Hepatocyte (in vitro differentiated cells): ENCODE data around the gene SLC9A7. TPM values are rescaled to one million over a fixed set of nuclear protein-coding genes. Genes with fewer than 3 reads are reported as not detected.

Source experiments
- DNase-seq: peaks from one replicate; pipeline ENCODE4 v3.0.0-alpha.2; 2016; ENCODE audit warnings: low spot score
- H2AFZ ChIP-seq: fragments of 200-600 bp; sonication (generic); 2 replicates; pipeline ENCODE4 v1.6.0; 2016; ENCODE audit warnings: antibody characterized with exemption, mild to moderate bottlenecking
- H3K27ac ChIP-seq: fragments of 200-600 bp; sonication (generic); 2 replicates; pipeline ENCODE4 v1.5.1; 2016; ENCODE audit warnings: mild to moderate bottlenecking
- H3K27me3 ChIP-seq: fragments of 200-600 bp; sonication (generic); 2 replicates; pipeline ENCODE4 v1.6.1; 2016
- H3K36me3 ChIP-seq: fragments of 200-600 bp; sonication (generic); replicated peaks from 2 replicates; pipeline ENCODE4 v1.5.1; 2016; ENCODE audit warnings: low read depth; ENCODE audit not compliant: insufficient read depth
- H3K4me1 ChIP-seq: fragments of 200-600 bp; sonication (generic); 2 replicates; pipeline ENCODE4 v1.5.1; 2016; ENCODE audit warnings: mild to moderate bottlenecking, moderate library complexity; ENCODE audit not compliant: insufficient read depth
- H3K4me2 ChIP-seq: fragments of 200-600 bp; sonication (generic); 2 replicates; pipeline ENCODE4 v1.6.0; 2016
- H3K4me3 ChIP-seq: fragments of 200-600 bp; sonication (generic); 2 replicates; pipeline ENCODE4 v1.5.1; 2016; ENCODE audit warnings: mild to moderate bottlenecking
- H3K79me2 ChIP-seq: fragments of 200-600 bp; sonication (generic); 2 replicates; pipeline ENCODE4 v1.6.0; 2017; ENCODE audit warnings: mild to moderate bottlenecking
- H3K9me2 ChIP-seq: fragments of 200-600 bp; sonication (generic); replicated peaks from 2 replicates; pipeline ENCODE4 v1.6.0; 2017; ENCODE audit warnings: mild to moderate bottlenecking; ENCODE audit not compliant: insufficient read depth
- H3K9me3 ChIP-seq: fragments of 200-600 bp; sonication (generic); 2 replicates; pipeline ENCODE4 v1.5.1; 2016; ENCODE audit warnings: low read depth, mild to moderate bottlenecking
- H4K20me1 ChIP-seq: fragments of 200-600 bp; sonication (generic); 2 replicates; pipeline ENCODE4 v1.6.0; 2016; ENCODE audit warnings: mild to moderate bottlenecking; ENCODE audit not compliant: insufficient read depth, poor library complexity, severe bottlenecking
- CTCF ChIP-seq: fragments of 200-600 bp; sonication (generic); IDR thresholded peaks from 2 replicates; pipeline ENCODE4 v1.5.1; 2016; ENCODE audit warnings: antibody characterized with exemption, mild to moderate bottlenecking; ENCODE audit not compliant: poor library complexity
- EZH2 ChIP-seq: fragments of 200-600 bp; sonication (generic); IDR thresholded peaks from 2 replicates; pipeline ENCODE4 v1.6.1; 2016; ENCODE audit warnings: antibody characterized with exemption, mild to moderate bottlenecking, borderline replicate concordance
- EZH2phosphoT487 ChIP-seq: fragments of 200-600 bp; sonication (generic); IDR thresholded peaks from one replicate; pipeline ENCODE4 v1.6.1; 2018; ENCODE audit warnings: antibody characterized with exemption, mild to moderate bottlenecking, low read depth, moderate library complexity; ENCODE audit not compliant: unreplicated experiment, severe bottlenecking
- WGBS: methylation state at CpG from one replicate; pipeline ENCODE4 v1.1.6; 2016; ENCODE audit warnings: low lambda C conversion rate; ENCODE audit errors: missing lambda C conversion rate; 5-methylcytosine and 5-hydroxymethylcytosine counted together
- polyA plus RNA-seq: library from polyadenylated mRNA; unstranded; fragments of >200 nt; fragmentation: Nextera tagmentation; extraction: Ambion mirVana; gene quantifications from 2 replicates; pipeline ENCODE4 v1.2.1, GENCODE V29; 2016
- total RNA-seq: library from RNA; depleted of rRNA; stranded (reverse); fragments of >200 nt; gene quantifications from 2 replicates; pipeline ENCODE4 v1.2.3, GENCODE V29; 2014

SLC9A7 gene
- total and polyA plus RNA-seq, 2 experiments from 2014 or later = 3.6 to 8.1 TPM

- DNase-seq = no peak
- Histone ChIP-seq H3K27me3 (no peaks in the 10 kb centered on the region), H3K4me2 (no peak overlapping the region), H4K20me1 (no peaks in the 10 kb centered on the region), H3K9me3 (no peaks in the 10 kb centered on the region), H3K36me3 (no peaks in the 10 kb centered on the region), H3K79me2 (no peaks in the 10 kb centered on the region), H3K27ac (no peak overlapping the region), H3K4me3 (no peak overlapping the region), H2AFZ (no peak overlapping the region), H3K4me1 (no peaks in the 10 kb centered on the region), H3K9me2 (no peaks in the 10 kb centered on the region)
- 88% methylated on average over 7 of the region's 7 CpGs for WGBS
- no peak for TF ChIP-seq EZH2phosphoT487
- no peak for TF ChIP-seq EZH2
- TF ChIP-seq CTCF = no peak
Measured at GRCh38 chrX:46626566-46626965, 132.4 kb downstream of the SLC9A7 start.

DNA sequence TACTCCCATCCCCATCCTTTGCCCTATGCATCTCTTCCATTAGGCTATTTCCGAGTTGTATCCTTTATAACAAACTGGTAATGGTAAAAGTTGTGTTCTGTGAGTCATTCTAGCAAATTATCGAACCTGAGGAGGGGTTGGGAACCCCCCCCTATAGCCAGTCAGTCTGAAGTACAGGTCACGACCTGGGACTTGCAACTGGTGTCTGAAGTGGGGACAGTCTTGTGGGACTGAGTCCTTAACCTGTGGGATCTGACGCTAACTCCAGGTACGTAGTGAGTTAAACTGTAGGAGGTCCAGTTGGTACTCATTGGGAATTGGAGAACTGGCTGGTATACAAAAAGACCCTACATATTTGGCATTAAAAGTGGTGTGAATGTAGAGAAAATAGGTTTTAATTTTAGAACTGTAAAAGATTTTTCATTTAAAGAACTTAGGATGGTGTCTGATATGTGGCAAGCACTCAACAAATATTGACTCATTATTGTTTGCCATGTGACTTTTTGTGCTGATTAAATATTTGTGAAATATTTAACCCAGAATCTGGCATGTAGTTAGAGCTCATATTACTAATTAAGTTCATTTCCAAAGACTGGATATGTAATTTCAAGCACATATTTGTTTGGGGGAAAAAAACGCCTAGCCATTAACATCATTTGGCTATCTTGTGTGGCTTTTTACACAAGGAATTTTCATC is 134.7 kb downstream of the SLC9A7 start:
- Histone ChIP-seq H4K20me1 (no peaks in the 10 kb centered on the region), H3K36me3 (no peaks in the 10 kb centered on the region), H3K27ac (no peak overlapping the region), H3K9me3 (no peaks in the 10 kb centered on the region), H3K9me2 (no peaks in the 10 kb centered on the region), H3K27me3 (no peaks in the 10 kb centered on the region), H2AFZ (no peak overlapping the region), H3K4me3 (no peak overlapping the region), H3K4me2 (no peak overlapping the region), H3K79me2 (no peaks in the 10 kb centered on the region), H3K4me1 (no peaks in the 10 kb centered on the region)
- WGBS = 74% methylated on average over 6 of the region's 6 CpGs
- TF ChIP-seq EZH2phosphoT487 (no peak), CTCF (no peak), EZH2 (no peak)
- no peak for DNase-seq

DNA sequence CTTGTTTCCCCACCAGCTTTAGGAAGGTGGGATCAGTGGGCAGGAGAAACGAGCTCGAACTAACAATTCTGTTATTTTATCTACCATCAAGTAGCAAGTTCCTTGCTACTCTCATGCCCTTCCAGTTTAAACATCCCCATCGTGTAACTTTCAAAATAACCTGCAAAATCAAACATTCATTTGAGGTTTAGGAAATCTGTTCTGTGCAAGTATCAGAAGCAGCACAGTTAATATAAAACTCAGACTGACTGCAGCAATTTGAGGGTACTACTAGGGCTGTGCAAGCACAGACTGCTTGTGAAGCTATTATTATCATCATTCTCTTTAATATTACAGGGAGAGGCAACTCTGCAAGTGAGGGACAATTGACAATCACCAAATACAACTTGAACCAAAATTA is 137.3 kb downstream of the SLC9A7 start:
- H3K4me3 ChIP-seq = no peak overlapping the region
- no peaks in the 10 kb centered on the region for H3K79me2 ChIP-seq
- no peaks in the 10 kb centered on the region for H3K9me2 ChIP-seq
- no peak overlapping the region for H2AFZ ChIP-seq
- H3K27ac ChIP-seq = no peak overlapping the region
- DNase-seq = no peak
- H3K4me2 ChIP-seq = no peak overlapping the region
- no peaks in the 10 kb centered on the region for H3K27me3 ChIP-seq
- no peaks in the 10 kb centered on the region for H4K20me1 ChIP-seq
- no peaks in the 10 kb centered on the region for H3K36me3 ChIP-seq
- H3K4me1 ChIP-seq = no peaks in the 10 kb centered on the region
- H3K9me3 ChIP-seq = no peaks in the 10 kb centered on the region
- no peak for TF ChIP-seq EZH2
- TF ChIP-seq CTCF = no peak
- no peak for TF ChIP-seq EZH2phosphoT487
- 69% methylated on average over 3 of the region's 3 CpGs for WGBS

DNA sequence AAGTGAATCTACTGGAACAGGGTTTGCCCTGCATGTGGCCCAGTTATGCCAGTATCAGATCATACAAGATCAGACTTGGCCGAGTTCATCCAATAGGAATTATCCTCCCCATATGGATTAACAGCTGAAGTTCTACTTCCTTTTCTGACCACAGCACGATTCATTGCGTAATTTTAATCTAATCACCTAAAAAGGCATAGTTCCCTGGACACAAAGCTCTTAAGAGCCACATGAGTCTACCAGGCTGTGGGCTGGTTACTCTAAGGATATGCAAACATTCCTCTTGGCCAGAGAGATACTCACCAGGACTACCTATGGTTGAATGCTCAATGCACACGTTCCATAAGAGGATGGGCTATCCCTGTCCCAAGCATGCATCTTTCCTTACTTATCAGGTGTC is 138.4 kb downstream of the SLC9A7 start:
- no peak for DNase-seq
- H3K79me2 ChIP-seq = no peaks in the 10 kb centered on the region
- no peak overlapping the region for H3K27ac ChIP-seq
- TF ChIP-seq CTCF (no peak), EZH2 (no peak), EZH2phosphoT487 (no peak)
- H2AFZ ChIP-seq = no peak overlapping the region
- no peaks in the 10 kb centered on the region for H3K4me1 ChIP-seq
- no peak overlapping the region for H3K4me3 ChIP-seq
- no peaks in the 10 kb centered on the region for H3K27me3 ChIP-seq
- no peaks in the 10 kb centered on the region for H3K36me3 ChIP-seq
- no peaks in the 10 kb centered on the region for H4K20me1 ChIP-seq
- 70% methylated on average over 4 of the region's 4 CpGs for WGBS
- H3K4me2 ChIP-seq = no peak overlapping the region
- no peaks in the 10 kb centered on the region for H3K9me3 ChIP-seq
- no peaks in the 10 kb centered on the region for H3K9me2 ChIP-seq
